ENCODE data around the gene SDHD. TPM values are rescaled to one million over a fixed set of nuclear protein-coding genes. Genes with fewer than 3 reads are reported as not detected.
A peak's percentile ranks its signal among the peaks of the same experiment; 100 is the strongest.

SDHD gene
- polyA plus RNA-seq, 1 donor (not counting 4 experiments of a cell fraction or from before 2014, with no cell fraction given): 101 TPM

- Histone ChIP-seq H3K27ac (ENCODE audit: control insufficient read depth, insufficient read depth, low read length) (no peak overlapping the region), H3K9ac (ENCODE audit: control insufficient read depth, extremely low read depth, insufficient read depth, low read length) (no peak overlapping the region), H4K20me1 (ENCODE audit: control insufficient read depth, extremely low read depth, insufficient read depth, low read length) (no peaks in the 10 kb centered on the region), H2AFZ (ENCODE audit: control insufficient read depth, low read length) (no peak overlapping the region), H3K9me3 (ENCODE audit: control insufficient read depth, low read depth, low read length) (no peaks in the 10 kb centered on the region), H3K4me1 (ENCODE audit: control insufficient read depth, extremely low read depth, insufficient read depth, low read length) (peaks cover 13% of the 10 kb centered on the region), H3K4me3 (ENCODE audit: control insufficient read depth in 2 of 3, extremely low read depth in 1 of 3, insufficient read depth in 2 of 3, low read depth in 1 of 3, low read length in 3 of 3) (no peak overlapping the region), H3K79me2 (ENCODE audit: control insufficient read depth, insufficient read depth, low read length) (no peaks in the 10 kb centered on the region), H3K4me2 (ENCODE audit: control insufficient read depth, extremely low read depth, insufficient read depth, low read depth, low read length) (no peak overlapping the region), H3K27me3 (ENCODE audit: control insufficient read depth, extremely low read depth, insufficient read depth, low read length) (no peaks in the 10 kb centered on the region), H3K36me3 (ENCODE audit: control insufficient read depth in 2 of 2, extremely low read depth in 1 of 2, insufficient read depth in 2 of 2, low read length in 2 of 2) (peaks cover 13 to 19% of the 10 kb centered on the region in 2 experiments), H3K9me1 (ENCODE audit: control insufficient read depth, extremely low read depth, insufficient read depth, low read length) (no peaks in the 10 kb centered on the region)
- TF ChIP-seq CTCF (optimal IDR thresholded peaks at IDR 0.05 in 1 of 3, IDR thresholded peaks at IDR 0.05 in 1 of 3, conservative IDR thresholded peaks at IDR 0.05 in 1 of 3; ENCODE audit: extremely low read depth in 1 of 3, insufficient read depth in 2 of 3, low read length in 3 of 3) (no peak), EZH2 (IDR thresholded peaks at IDR 0.05; ENCODE audit: low read length) (no peak)
- FAIRE-seq (peak; percentile 63), DNase-seq (ENCODE audit: low read depth, low spot score) (no peak)
- dilution Hi-C loops (cut with MboI; ENCODE audit: extremely low pct_ligation_motif_present, low sequenced_read_pairs): no loop called here
Measured at GRCh38 chr11:112049777-112050176, 36.9 kb upstream of the SDHD start.

GRCh38 chr11:112050721-112051120, 36.0 kb upstream of the SDHD start:
- Histone ChIP-seq H2AFZ (ENCODE audit: control insufficient read depth, low read length) (no peak overlapping the region), H3K9ac (ENCODE audit: control insufficient read depth, extremely low read depth, insufficient read depth, low read length) (no peak overlapping the region), H3K27me3 (ENCODE audit: control insufficient read depth, extremely low read depth, insufficient read depth, low read length) (no peaks in the 10 kb centered on the region), H3K4me1 (ENCODE audit: control insufficient read depth, extremely low read depth, insufficient read depth, low read length) (peaks cover 13% of the 10 kb centered on the region), H3K4me3 (ENCODE audit: control insufficient read depth in 2 of 3, extremely low read depth in 1 of 3, insufficient read depth in 2 of 3, low read depth in 1 of 3, low read length in 3 of 3) (no peak overlapping the region), H3K27ac (ENCODE audit: control insufficient read depth, insufficient read depth, low read length) (no peak overlapping the region), H3K4me2 (ENCODE audit: control insufficient read depth, extremely low read depth, insufficient read depth, low read depth, low read length) (no peak overlapping the region), H3K36me3 (ENCODE audit: control insufficient read depth in 2 of 2, extremely low read depth in 1 of 2, insufficient read depth in 2 of 2, low read length in 2 of 2) (peaks cover 10 to 19% of the 10 kb centered on the region in 2 experiments), H4K20me1 (ENCODE audit: control insufficient read depth, extremely low read depth, insufficient read depth, low read length) (no peaks in the 10 kb centered on the region), H3K79me2 (ENCODE audit: control insufficient read depth, insufficient read depth, low read length) (no peaks in the 10 kb centered on the region), H3K9me1 (ENCODE audit: control insufficient read depth, extremely low read depth, insufficient read depth, low read length) (no peaks in the 10 kb centered on the region), H3K9me3 (ENCODE audit: control insufficient read depth, low read depth, low read length) (no peaks in the 10 kb centered on the region)
- FAIRE-seq (peak; percentile 5), DNase-seq (ENCODE audit: low read depth, low spot score) (no peak)
- dilution Hi-C loops (cut with MboI; ENCODE audit: extremely low pct_ligation_motif_present, low sequenced_read_pairs): no loop called here
- TF ChIP-seq CTCF (optimal IDR thresholded peaks at IDR 0.05 in 1 of 3, IDR thresholded peaks at IDR 0.05 in 1 of 3, conservative IDR thresholded peaks at IDR 0.05 in 1 of 3; ENCODE audit: extremely low read depth in 1 of 3, insufficient read depth in 2 of 3, low read length in 3 of 3) (no peak), EZH2 (IDR thresholded peaks at IDR 0.05; ENCODE audit: low read length) (no peak)
